Measurements from ENCODE around the gene PLA2R1.

The PLA2R1 gene

GRCh38 chr2:159891917-159892730 lies 170.3 kb downstream of the PLA2R1 start:
- no peak for DNase-seq

- DNase-seq: no peak
Measured at GRCh38 chr2:159891267-159891588, 171.2 kb downstream of the PLA2R1 start.

GRCh38 chr2:159890551-159891266 lies 171.7 kb downstream of the PLA2R1 start:
- DNase-seq: no peak

GRCh38 chr2:159882130-159882745 lies 180.2 kb downstream of the PLA2R1 start:
- peak in 1 of 2 experiments; percentile 48 for DNase-seq

Measured in NCI-H446 (cell line).